Right lobe of liver (tissue), 4 donors: ENCODE data around the gene GASK1B.

Experiments
- CTCF ChIP-seq, 4 donors: fragments of 200-600 bp in 3 of 4; fragments of 450-650 bp in 1 of 4; IDR thresholded peaks; one replicate each; pipeline versions ENCODE4 v1.5.1 to v1.8.0; 2016 to 2022; ENCODE audit warnings: antibody characterized with exemption in 4 of 4, mild to moderate bottlenecking in 2 of 4
- POLR2A ChIP-seq: fragments of 450-650 bp; IDR thresholded peaks from one replicate; pipeline ENCODE4 v1.6.1; 2017; ENCODE audit warnings: antibody characterized with exemption, mild to moderate bottlenecking
- donor health status: DM: no; HTN: no; CAD: no.
- donor health status: DM: no; HTN: no; CAD: no.
- donor health status: DM: no; HTN: yes; CAD: no.

- TF ChIP-seq CTCF (IDR thresholded peaks at IDR 0.05) (no peak), POLR2A (no peak)
Measured at GRCh38 chr4:158213466-158213865, 40.6 kb upstream of the GASK1B start.
